GM18520 (cell line): Measurements from ENCODE around the gene CLEC18C.
"Not testable (repeated sequence)": the region's sequence is repeated elsewhere in the genome, so short reads cannot be mapped to it uniquely, and the experiment has no call there.

Source experiments
- ATAC-seq: cut with Tn5 transposase; IDR thresholded peaks from one replicate; pipeline ENCODE4 v1.9.1; 2021; ENCODE audit not compliant: unreplicated experiment

CLEC18C gene

DNA sequence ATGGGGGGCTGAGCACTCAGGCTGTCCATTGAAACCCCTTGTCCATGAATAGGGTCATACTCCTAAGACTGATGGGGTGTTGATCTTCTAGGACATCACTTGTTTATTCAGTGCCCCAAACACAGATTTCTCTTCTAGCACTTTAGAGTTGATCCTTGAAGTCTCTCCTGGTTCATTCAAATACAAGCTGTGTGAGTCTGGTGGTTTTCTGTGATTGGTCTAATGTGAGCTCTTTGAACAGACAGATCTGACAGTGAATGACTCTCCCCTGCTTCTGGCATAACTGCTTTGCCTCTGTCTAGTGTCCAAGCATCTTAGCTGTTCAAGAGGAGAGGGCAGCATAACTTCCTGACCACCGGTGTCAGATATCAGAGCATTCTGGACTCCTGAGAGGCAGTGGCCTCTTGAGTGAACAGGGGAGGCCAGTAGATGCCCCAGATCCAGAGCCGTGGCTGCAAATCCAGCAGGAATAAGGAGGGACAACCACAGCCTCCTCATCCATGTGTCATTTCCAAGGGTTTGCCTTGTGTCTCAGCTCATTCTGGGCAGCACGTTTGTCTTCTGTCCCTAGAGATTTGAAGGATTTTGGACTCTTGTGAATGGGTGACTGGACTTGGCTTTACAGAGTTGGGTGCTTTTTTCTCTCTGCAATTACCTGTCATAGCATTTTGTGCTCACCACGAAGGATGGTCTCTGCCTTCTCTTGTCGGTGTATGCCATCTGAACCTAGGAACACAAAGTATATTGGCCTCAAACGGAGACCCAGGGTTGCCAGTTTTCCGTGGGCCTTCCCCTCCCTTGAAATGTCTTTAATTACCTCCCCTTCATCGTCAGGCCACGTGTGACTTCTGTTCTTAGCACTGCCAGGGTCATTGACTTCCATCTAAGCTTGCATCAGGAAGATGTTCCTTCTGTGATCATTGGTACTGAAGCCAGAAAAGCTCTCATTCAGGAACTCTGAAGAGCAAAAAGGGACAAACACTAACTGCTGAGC is 13.9 kb upstream of the CLEC18C start:
- ATAC-seq: no peak

DNA sequence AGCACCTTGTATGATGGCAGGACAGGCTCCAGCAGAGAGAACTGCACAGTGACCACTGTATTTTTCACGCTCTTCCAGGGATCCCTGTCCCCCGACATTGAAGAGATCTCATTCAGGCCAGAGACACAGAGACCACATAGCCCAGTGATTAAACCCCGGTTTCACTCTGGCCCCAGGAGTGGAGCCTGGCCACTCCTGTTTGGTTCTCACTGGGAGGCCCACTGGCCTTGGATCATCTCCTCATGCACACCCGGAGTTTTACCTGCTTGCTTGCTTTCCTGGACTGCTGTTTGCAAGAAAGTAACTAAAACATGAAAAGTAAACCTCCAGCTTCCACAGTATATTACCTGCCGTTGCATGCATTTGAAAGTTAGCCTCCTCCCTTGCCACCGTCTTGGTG is 13.2 kb upstream of the CLEC18C start:
- no peak for ATAC-seq

DNA sequence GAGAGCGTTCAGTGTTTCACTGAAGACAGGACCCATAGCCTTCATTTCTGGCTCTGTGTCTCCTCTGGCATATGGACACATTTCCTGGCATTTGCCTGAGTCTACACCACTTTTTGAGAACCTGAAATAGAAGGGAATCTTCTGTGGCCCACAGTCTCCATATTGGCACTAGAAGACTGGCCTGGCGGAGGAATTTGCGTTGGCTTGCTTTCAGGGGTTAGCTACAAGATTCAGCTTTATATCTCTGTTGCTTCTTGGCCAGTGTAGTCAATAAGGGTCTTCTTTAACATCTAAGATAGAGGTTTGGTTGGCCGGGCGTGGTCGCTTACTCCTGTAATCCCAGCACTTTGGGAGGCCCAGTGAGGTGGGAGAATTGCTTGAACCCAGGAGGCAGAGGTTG is 12.8 kb upstream of the CLEC18C start:
- ATAC-seq: no peak

DNA sequence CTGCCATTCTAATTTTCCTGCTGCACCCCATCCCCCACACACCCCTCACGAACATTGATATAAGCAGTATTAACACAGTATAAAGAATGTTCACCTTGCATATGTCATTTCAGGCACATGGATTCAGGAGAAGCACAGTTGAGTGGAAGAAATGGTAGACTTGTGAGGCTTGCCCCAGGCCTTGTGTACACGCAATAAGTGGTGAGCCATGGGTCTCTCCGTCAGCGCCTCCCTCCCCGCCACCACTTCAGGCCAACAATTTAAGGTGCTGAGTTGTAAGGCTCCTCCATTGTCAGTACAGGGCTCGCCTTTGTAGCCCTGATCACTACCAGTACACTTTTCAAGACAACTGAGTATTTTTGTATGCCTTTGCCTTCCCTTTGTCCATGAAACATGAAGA is 12.2 kb upstream of the CLEC18C start:
- no peak for ATAC-seq

DNA sequence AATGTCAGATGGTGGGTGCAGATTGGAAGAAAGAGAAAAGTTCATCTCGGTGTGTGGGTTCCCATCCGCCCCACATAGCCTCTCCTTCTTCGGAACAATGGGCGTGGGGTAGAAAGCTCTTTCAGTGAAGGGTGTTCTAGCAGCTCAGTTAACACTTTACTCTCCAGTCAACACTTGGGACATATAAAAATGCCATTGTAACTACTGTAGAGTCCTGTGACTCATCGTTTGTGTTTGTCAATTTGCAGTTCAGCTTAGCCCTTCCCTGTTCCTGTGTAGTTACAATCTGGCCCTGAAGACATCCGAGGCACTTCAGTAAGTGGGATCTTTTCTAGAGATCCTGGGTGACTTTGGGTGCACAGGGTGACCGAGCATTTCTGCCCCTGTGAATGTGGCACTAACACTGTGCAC is 11.5 kb upstream of the CLEC18C start:
- ATAC-seq: no peak

DNA sequence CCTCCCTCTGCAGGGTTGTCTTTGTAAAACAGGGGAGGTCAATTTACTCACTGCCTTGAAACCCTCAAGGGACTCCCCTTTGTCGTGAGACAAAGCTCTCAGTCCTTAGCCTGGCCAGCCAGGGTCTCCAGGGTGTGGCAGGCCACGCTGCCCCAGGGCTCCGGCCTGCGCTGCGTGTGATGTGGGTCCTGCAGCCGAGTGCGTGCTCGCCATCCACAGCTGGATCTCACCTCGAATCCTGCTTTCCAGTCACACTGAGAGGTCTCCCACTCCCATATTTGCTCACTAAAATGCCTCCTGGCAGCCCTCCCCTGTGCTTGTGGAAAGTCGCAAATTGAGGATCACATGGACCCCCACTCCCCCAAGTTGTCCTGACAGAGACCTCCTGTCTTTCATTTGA is 10.0 kb upstream of the CLEC18C start:
- ATAC-seq: no peak

DNA sequence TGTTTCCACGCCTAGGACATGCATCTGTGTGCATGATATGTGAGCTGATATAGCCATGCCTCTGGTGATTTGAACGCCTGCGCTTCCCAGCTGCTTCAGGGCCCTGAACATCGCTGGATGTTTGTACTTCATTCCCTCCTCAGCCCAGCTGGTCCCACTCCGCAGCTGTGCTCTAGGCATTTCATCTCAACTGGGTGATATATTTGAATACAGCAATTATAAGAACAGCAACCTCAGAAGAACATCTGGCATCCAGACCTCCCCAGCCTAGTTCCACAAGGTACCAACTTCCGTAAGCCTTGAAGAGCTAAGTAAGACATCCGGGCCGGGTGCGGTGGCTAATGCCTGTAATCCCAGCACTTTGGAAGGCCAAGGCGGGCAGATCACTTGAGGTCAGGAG is 6.9 kb upstream of the CLEC18C start:
- ATAC-seq: not testable (repeated sequence)

DNA sequence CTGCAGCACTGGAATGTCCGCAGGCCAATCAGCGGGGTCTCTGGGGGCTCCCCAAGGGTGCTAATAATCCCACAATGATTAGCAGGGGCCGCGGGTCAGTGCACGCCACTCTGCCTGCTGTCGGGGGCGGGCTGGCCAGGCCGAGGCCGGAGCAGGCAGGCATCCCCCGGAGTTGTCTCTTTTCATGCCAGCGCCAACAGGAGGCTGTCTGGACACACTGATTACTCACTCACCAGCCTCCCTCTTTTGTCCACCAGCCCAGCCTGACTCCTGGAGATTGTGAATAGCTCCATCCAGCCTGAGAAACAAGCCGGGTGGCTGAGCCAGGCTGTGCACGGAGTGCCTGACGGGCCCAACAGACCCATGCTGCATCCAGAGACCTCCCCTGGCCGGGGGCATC is 329 bp downstream of the CLEC18C start:
- ATAC-seq: not testable (repeated sequence)

DNA sequence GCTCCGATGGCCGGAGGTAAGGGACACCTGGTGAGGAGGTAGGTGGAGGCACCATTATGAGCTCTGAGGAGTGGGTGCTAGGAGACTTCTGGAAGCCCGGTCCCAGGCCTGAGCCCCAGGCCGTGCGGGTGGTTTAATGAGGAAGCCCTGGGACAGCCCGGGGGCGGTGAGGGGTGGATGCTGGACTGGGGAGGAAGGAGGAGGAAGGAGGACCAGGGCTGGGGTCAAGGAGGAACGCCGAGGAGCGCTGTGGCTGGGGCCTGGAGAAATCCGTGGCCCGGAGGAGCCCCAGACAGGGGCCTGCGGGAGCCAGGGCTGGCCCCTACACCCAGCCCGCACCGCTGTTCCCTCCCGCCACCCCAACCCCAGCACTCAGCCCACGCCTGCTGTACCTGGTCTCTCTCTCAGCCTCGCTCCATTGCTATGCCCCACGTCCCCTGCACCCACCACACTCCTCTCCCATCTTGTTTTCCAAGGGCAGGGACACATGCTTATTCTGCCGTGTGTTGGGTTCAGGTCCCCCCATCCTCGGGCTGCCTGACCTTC is 873 bp downstream of the CLEC18C start:
- not testable (repeated sequence) for ATAC-seq

DNA sequence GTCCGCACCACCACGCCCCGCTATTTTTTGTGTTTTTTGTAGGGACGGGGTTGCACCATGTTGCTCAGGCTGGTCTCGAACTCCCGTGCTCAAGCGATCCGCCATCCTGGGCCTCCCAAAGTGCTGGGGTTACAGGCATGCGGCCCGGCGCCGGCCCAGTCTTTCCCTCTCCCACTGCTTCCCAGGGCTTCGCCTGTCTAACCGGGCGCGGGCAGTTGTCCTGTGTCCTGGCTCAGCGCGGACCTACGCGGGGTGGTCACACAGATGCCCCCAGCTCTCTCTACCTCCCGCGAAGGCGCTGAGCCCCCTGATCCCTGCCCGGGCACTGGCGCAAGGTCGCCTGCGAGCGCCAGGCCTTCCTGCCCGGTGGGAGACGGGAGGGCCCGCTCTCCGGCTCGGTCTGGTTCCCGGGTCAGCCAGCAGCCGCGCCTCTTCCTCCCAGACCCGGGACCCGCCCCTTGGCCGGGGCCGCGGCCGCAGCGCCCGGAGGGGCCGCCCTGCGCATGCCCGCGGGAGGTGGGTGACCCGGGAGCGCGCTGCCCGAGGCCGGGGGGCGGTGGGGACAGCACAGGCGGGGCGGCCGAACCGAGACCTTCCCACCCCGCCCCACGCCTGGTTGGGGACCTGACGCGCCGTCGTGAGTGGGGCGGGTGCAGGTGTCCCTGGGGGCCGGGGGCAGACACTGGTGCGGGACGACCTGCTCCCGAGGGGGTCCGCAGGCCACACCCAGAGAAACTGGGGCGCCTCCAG is 14.4 kb downstream of the CLEC18C start:
- not testable (repeated sequence) for ATAC-seq

DNA sequence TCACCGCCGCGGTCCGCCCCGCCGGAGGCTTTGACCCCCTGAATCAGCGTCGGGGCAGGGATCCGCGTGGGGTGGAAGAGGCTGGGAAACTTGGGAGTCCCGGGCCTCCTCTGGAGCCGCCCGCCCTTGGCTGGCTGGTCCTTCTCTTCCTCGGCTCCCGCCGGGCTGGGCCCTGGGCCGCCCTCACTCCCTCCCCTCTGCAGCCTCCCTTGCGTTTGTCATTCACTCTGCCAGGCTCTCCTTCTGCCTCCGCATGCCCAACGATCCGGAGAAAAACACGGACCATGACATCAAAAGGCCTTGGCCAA is 15.0 kb downstream of the CLEC18C start:
- ATAC-seq: not testable (repeated sequence)

DNA sequence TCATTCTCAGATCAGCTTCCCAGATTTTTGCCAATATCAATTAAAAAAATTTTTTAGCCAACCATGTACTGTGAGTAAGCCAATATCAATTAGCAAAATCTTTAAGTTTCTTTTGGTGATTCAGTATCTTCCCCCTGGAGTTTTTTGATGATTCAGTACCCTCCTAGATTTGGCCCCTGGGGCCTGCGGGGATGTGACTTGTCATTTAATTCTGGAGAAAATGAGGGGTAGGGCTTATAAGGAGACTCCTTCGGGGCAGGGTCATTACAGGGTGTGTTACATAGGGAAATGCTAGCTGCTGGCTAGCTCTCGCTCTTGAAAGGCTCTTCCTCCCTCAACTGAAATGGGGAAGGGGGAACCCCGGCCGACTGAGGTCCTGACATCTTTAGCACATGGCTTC is 17.0 kb downstream of the CLEC18C start:
- not testable (repeated sequence) for ATAC-seq

DNA sequence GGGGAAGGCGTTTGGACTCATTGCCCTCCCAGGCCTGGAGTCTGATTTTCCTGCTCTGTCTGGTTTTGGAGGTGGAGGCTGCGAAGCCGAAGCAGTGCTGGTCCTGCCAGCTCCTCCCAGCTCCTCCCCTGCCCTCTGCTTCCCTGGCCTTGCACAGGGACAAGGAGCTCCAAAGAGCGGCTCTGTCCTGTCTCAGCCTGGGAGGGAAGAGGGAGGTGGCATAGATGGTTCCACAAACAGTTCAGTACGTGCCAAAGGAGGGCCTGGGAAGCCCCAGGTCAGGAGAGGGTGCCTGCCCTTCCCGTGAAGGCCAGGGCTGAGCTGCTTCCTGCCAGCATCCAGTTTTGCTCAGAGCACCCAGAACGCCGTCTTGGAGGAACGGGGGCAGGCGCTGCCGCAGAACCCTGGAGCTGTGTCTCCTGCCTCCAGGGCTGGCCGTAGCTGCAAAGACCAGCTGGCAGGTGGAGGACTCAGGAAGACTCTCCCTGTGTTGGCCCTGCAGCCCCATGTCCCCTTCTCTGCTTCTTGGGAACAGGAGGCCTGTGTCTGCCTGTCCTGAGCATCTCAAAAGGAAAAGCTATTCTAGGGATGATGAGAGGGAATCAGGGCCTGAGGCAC is 23.2 kb downstream of the CLEC18C start:
- ATAC-seq: not testable (repeated sequence)

DNA sequence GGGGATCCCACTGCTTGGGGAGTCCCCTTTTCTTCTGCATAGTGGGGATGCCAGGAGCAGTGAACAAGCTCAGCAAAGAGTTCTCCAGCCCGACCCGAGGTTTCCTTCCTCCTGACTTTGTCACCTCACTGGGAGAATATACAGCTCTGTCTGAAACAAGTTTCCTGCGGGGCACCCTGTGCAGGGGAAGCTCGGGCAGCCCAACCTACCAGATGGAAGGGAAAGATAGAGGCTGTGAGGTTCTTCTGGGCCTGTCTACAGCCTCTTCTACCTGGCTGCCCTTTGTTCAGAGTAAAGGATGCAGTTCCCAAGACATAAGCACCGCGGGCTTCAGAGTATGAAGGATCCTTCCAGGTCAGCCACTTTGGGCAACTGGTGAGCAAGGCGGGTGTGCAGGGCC is 24.0 kb downstream of the CLEC18C start:
- ATAC-seq: not testable (repeated sequence)

DNA sequence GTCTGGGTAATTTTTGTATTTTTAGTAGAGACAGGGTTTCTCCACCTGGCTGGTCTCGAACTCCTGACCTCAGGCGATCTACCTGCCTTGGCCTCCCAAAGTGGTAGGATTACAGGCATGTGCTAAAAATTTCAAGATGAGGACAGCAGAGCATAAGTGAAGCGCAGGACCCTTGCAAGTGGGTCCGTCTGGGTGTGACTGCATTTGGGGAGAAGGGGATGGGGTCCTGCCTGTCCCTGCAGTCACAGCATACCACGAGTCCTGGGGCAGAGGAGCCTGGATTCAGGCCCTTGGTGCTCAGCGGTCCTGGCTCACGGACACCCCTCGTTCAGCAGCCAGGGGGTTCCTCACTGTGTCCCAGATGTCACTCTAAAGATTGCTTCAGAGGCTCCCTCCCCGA is 24.6 kb downstream of the CLEC18C start:
- not testable (repeated sequence) for ATAC-seq

DNA sequence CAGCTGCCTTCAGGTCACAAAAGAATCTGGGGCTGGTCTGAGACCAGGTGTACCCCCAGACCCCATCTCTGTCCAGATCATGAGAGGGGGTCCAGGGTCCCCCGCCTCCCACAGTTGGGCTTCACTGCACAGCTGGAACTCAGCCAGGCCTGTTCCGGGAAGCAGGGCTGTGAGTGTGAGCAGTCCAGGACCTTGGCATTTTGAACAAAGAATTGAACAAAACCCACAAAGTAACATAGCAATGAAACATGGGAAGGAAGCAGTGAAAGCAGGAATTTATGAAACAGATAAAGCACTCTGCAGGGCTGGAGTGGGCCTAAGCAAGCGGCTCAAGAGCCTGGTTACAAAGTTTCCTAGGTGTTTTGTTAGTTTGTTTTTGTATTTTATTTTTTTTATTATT is 25.1 kb downstream of the CLEC18C start:
- ATAC-seq: not testable (repeated sequence)

DNA sequence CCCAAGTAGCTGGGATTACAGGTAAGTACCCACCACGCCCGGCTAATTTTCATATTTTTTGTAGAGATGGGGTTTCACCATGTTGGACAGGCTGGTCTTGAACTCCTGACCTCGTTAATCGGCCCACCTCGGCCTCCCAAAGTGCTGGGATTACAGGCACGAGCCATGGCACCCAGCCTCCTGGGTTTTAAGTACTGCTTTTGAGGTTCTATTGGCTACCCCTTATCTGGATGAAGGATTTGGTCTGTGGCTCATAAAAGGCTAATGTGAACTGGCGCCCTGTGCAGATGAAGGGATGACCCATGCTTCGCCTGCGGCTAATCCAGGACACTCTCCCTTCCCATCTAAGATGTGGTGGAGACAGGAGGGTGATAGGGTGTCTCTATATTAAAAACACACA is 25.6 kb downstream of the CLEC18C start:
- not testable (repeated sequence) for ATAC-seq

DNA sequence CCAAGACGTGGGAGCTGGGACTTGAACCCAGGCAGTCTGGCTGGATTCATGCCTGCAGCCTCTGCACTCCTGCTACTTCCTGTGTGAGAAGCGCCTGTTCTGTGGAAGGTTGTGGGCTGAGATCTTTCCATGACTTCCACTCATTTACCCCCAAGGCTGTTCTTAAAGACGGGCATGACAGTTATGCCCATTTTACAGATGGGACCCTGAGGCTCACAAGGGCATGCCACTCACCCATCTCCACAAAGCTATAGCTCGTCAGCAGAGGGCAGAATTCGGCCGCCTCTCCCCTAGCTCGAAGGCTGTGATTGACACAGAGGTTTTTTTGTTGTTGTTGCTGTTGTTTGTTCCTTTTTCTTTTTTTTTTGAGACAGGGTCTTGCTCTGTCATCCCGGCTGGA is 26.5 kb downstream of the CLEC18C start:
- ATAC-seq: not testable (repeated sequence)

DNA sequence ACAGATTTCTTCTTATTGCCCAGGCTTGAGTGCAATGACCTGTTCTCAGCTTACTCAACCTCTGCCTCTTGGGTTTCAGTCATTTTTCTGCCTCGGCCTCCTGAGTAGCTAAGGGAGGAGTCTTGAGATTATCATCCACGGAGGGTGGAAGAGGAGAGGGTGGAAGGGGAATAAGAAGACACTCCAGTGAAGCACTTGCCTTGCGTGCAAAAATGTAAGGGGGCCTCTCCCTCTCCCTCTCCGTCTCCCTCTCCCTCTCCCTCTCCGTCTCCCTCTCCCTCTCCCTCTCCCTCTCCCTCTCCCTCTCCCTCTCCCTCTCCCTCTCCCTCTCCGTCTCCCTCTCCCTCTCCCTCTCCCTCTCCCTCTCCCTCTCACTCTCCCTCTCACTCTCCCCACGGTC is 29.9 kb downstream of the CLEC18C start:
- ATAC-seq: not testable (repeated sequence)

DNA sequence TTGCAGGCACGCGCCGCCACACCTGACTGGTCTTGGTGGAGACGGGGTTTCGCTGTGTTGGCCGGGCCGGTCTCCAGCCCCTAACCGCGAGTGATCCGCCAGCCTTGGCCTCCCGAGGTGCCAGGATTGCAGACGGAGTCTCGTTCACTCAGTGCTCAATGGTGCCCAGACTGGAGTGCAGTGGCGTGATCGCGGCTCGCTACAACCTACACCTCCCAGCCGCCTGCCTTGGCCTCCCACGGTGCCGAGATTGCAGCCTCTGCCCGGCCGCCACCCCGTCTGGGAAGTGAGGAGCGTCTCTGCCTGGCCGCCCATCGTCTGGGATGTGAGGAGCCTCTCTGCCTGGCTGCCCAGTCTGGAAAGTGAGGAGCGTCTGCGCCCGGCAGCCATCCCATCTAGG is 30.4 kb downstream of the CLEC18C start:
- not testable (repeated sequence) for ATAC-seq

DNA sequence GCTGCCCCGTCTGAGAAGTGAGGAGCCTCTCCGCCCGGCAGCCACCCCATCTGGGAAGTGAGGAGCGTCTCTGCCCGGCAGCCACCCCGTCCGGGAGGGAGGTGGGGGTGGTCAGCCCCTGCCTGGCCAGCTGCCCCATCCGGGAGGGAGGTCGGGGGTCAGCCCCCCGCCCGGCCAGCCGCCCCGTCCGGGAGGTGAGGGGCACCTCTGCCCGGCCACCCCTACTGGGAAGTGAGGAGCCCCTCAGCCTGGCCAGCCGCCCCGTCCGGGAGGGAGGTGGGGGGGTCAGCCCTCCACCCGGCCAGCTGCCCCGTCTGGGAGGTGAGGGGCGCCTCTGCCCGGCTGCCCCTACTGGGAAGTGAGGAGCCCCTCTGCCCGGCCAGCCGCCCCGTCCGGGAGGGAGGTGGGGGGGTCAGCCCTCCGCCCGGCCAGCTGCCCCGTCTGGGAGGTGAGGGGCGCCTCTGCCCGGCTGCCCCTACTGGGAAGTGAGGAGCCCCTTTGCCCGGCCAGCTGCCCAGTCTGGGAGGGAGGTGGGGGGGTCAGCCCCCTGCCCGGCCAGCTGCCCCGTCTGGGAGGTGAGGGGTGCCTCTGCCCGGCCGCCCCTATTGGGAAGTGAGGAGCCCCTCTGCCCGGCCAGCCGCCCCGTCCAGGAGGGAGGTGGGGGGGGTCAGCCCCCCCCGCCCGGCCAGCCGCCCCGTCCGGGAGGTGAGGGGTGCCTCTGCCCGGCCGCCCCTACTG is 31.2 kb downstream of the CLEC18C start:
- ATAC-seq: not testable (repeated sequence)
